GM19397 (cell line): ENCODE data around the gene PTPRD.

ENCODE experiments used
- ATAC-seq: cut with Tn5 transposase; IDR thresholded peaks from one replicate; pipeline ENCODE4 v1.9.1; 2021; ENCODE audit warnings: mild to moderate bottlenecking, moderate library complexity; ENCODE audit not compliant: unreplicated experiment

PTPRD gene

GRCh38 chr9:8268881-8269280 is 2343.9 kb downstream of the PTPRD start:
- no peak for ATAC-seq

DNA sequence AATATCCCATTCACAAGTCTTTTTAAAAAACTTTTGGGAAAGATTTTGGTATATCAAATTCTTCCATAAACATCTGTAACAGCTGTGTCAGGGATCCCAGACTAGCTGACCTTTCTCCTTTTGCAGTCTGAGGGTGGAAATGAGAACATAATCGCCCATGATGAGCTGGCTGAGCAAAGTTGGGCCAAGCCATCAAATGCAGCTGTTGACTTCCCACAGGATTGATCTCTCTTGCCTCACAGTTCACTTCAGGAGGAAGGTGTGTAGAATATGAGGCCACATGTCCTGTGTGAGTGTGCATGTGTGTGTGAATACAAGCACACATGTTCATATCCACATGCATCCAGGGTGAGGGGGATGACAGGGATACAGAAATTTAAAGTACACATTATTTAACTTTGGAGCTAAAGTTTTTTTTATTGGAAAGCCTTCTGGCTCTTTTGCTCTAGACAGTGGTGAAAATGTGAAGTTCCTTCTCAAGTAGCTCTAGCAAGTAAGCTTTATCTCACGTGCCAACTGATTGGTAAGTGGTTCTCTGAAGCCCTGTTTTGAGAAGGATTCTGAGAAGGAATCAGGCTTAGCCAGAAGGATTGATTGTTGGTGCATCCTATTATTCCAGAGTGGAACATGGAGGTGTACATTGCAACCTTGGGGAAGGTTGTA is 2344.5 kb downstream of the PTPRD start:
- ATAC-seq, result no peak

DNA sequence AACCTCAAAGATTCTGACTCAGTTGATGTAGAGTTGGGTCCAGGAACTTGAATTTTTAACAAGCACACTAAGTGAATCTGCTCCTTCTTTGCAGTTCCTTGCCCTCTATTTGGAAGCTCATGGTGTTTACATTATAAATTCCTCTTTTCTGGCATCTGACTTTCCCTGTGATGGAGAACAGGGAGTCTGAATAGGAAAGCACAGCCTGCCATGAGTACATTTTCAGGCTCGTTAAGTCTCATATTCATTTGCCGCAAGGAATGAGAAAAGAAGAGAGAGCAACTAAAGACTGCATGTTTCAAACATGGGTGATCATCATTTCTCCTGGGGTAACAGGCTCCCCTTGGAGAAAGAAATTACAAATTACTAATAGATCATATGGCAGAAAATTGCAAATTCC is 2345.2 kb downstream of the PTPRD start:
- ATAC-seq, result no peak

GRCh38 chr9:8266861-8267260 is 2345.9 kb downstream of the PTPRD start:
- ATAC-seq, result no peak

GRCh38 chr9:8265281-8265680 is 2347.5 kb downstream of the PTPRD start:
- ATAC-seq, result no peak
